Thyroid gland (tissue), 4 donors: Measurements from ENCODE around the gene ST6GALNAC2. TPM values are rescaled to one million over a fixed set of nuclear protein-coding genes. Genes with fewer than 3 reads are reported as not detected.
A peak's percentile ranks its signal among the peaks of the same experiment; 100 is the strongest.
"Not testable (repeated sequence)": the region's sequence is repeated elsewhere in the genome, so short reads cannot be mapped to it uniquely, and the experiment has no call there.

ENCODE experiments used
- DNase-seq, 2 donors: peaks; one replicate each; pipeline ENCODE4 v3.0.0-alpha.2; 2019
- H3K27ac ChIP-seq, 3 donors: fragments of 200-600 bp; sonication (generic); 1 replicate in 2 of 3; 2 replicates in 1 of 3; pipeline ENCODE4 v1.5.1; 2016 to 2019; ENCODE audit warnings: mild to moderate bottlenecking in 1 of 3, moderate library complexity in 1 of 3
- H3K27me3 ChIP-seq: fragments of 200-600 bp; sonication (generic); one replicate; pipeline ENCODE4 v1.5.1; 2019
- H3K36me3 ChIP-seq, 2 donors: fragments of 200-600 bp; sonication (generic); one replicate each; pipeline ENCODE4 v1.5.1; 2016 to 2019
- H3K4me1 ChIP-seq, 2 donors: fragments of 200-600 bp; sonication (generic); one replicate each; pipeline ENCODE4 v1.5.1; 2017 to 2019
- H3K4me3 ChIP-seq, 3 donors: fragments of 200-600 bp; sonication (generic); replicated peaks in 1 of 3; 1 replicate in 2 of 3; 2 replicates in 1 of 3; pipeline ENCODE4 v1.5.1; 2016; ENCODE audit warnings: mild to moderate bottlenecking in 1 of 3
- H3K9me3 ChIP-seq: fragments of 200-600 bp; sonication (generic); one replicate; pipeline ENCODE4 v1.5.1; 2017
- POLR2A ChIP-seq, 2 donors: fragments of 450-650 bp; IDR thresholded peaks; one replicate each; pipeline ENCODE4 v1.6.1; 2017; ENCODE audit warnings: antibody characterized with exemption in 2 of 2, mild to moderate bottlenecking in 2 of 2, moderate library complexity in 1 of 2
- WGBS, 2 donors: methylation state at CpG; one replicate each; pipeline ENCODE4 v1.1.5; 2017; 5-methylcytosine and 5-hydroxymethylcytosine counted together
- intact Hi-C: fragments of 100-400 bp; cut with DNase I; formaldehyde crosslinking; loops from one replicate; pipeline ENCODE4 v1.15.1; 2023
- total RNA-seq, 4 donors: library from RNA; depleted of rRNA; stranded (reverse); fragments of >200 nt; gene quantifications; one replicate each; pipeline ENCODE4 v1.2.3, GENCODE V29; 2016
- TF ChIP-seq, protein P1 (sequence below), 6 experiments: fragments of 200-600 bp in 3 of 6; fragments of 450-650 bp in 3 of 6; sonication (generic) in 3 of 6; IDR thresholded peaks; one replicate each; pipeline ENCODE4 v1.5.1; 2016 to 2019; ENCODE audit warnings: antibody characterized with exemption in 6 of 6, mild to moderate bottlenecking in 2 of 6, inconsistent platforms in 1 of 6, moderate library complexity in 1 of 6

Gene ST6GALNAC2
- total RNA-seq, 4 donors from 2014 or later, result 32.7 to 65.4 (median 42.6) TPM

DNA sequence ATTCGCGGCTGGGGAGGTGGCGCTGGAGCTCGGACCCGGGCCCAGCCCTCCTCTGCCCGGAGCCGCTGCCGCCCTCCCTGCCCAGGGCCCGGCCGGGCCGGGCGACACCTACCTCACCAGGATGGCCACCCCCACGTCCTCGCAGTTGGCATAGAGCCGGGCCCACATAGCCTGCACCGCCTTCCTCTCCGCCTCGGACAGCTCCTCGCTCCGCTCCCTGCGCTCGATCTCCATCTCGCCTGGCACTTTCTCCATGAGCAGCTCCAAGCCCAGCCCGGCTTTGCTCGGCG is 48.4 kb downstream of the ST6GALNAC2 start:
- H3K4me1 ChIP-seq, result peaks cover 16 to 40% of the 10 kb centered on the region in 2 donors

DNA sequence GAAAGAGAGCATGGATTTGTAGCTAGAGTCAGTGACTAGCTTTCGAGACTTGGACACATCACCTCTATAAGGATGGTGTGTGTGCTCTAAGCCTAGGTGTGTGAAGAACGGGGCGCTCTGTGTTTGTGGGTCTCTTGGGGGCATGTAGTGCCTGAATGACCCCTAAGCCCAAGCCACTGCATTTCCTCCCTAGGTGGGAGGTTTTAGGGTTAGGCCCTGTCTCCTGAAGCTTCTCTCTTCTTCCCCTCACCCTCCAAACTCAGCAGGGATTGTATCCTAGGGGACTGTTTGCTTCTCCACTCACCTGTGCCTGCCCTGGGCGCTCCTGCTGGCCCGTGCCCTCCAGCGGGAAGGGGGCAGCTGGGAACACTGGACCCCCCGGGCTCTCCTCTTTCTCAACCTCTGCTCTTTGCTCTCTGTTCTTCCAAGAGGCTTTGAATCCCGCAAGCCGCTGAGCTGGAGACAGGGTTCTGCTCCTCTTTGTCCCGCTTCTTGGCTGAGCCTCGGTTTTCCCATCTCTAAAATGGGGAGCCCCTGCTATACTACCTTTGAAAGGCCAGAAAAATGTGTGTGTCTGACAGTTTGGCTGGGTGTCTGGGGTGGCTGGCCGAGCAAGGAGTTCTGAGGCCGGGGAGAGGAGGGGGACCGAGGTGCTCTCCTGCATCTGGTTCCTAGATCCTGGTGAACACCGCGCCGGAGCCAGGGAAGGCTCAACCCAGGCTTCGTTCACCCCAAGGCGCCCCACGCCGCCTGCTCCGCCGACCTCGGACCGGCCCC is 49.0 kb downstream of the ST6GALNAC2 start:
- peak overlapping the region; percentile 52 to 67 (median 66) for H3K27ac ChIP-seq

More for the DNA sequence above, 48.4 kb downstream of the ST6GALNAC2 start:
- H3K36me3 ChIP-seq, result no peaks in the 10 kb centered on the region
- WGBS, 2 donors, result no CpG with 5 or more reads among the region's 26 CpGs
- peak; percentile 74 to 79 for DNase-seq
- H3K4me3 ChIP-seq, result peak overlapping the region in 1 of 3 donors; percentile 47
- H3K9me3 ChIP-seq, result no peaks in the 10 kb centered on the region
- H3K27ac ChIP-seq, result peak overlapping the region; percentile 52 to 67 (median 66)
- intact Hi-C loops, result no loop called here
- no peak for TF ChIP-seq POLR2A (IDR thresholded peaks at IDR 0.05)
- TF ChIP-seq, protein P1, sequence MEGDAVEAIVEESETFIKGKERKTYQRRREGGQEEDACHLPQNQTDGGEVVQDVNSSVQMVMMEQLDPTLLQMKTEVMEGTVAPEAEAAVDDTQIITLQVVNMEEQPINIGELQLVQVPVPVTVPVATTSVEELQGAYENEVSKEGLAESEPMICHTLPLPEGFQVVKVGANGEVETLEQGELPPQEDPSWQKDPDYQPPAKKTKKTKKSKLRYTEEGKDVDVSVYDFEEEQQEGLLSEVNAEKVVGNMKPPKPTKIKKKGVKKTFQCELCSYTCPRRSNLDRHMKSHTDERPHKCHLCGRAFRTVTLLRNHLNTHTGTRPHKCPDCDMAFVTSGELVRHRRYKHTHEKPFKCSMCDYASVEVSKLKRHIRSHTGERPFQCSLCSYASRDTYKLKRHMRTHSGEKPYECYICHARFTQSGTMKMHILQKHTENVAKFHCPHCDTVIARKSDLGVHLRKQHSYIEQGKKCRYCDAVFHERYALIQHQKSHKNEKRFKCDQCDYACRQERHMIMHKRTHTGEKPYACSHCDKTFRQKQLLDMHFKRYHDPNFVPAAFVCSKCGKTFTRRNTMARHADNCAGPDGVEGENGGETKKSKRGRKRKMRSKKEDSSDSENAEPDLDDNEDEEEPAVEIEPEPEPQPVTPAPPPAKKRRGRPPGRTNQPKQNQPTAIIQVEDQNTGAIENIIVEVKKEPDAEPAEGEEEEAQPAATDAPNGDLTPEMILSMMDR (IDR thresholded peaks at IDR 0.05), result no peak
- no peaks in the 10 kb centered on the region for H3K27me3 ChIP-seq

DNA sequence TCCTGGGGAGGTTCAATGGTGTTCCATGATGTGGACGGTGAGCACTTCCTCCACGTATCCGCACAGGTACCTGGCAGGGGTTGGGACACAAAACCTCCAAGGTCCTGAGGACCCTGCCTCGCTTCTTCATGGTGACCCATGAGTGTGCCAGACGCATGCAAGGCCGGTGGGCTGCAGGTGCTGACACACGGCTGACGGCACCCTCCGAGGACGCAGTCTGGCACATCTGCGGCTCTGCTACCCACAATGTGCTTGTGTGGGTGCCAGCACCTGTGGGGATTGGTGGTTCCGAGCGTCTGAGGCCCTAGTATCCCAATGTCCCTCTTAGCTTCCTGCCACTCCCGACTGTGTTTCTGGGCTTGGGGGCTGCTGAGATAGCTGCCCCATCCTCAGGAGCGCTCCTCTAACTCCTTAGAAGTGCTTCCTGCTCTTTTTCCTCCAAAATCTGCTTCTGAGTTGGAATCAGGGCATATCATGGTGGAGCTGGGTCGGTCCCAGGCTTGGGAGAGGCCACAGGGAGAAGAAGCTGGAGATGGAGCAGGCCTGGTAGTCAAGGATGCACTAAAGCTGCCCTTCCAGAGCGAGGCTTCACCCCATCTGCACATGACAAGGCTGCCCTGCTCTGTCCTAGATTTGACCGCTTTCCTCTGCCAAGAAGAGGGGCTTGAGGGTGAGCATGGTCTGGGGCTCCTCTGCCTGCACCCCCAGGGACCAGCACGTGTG is 49.7 kb downstream of the ST6GALNAC2 start:
- Histone ChIP-seq H3K36me3 (no peaks in the 10 kb centered on the region), H3K4me1 (peaks cover 15 to 45% of the 10 kb centered on the region in 2 donors), H3K4me3 (peak overlapping the region in 1 of 3 donors; percentile 47), H3K27ac (peak overlapping the region in 2 of 3 donors; percentile 56 to 66), H3K27me3 (no peaks in the 10 kb centered on the region), H3K9me3 (no peaks in the 10 kb centered on the region)
- DNase-seq, result no peak
- 84 to 88% methylated on average over 6 to 13 of the region's 19 CpGs for WGBS, 2 donors
- TF ChIP-seq, protein P1 (IDR thresholded peaks at IDR 0.05), result no peak
- intact Hi-C loops, result no loop called here

More for the DNA sequence above, 49.0 kb downstream of the ST6GALNAC2 start:
- intact Hi-C loops, result no loop called here
- peaks cover 16 to 41% of the 10 kb centered on the region in 2 donors for H3K4me1 ChIP-seq
- TF ChIP-seq, protein P1 (IDR thresholded peaks at IDR 0.05), result no peak
- no peak for TF ChIP-seq POLR2A (IDR thresholded peaks at IDR 0.05)
- WGBS, 2 donors, result 69 to 84% methylated on average over 9 to 16 of the region's 25 CpGs
- H3K4me3 ChIP-seq, result peak overlapping the region in 1 of 3 donors; percentile 47
- H3K27me3 ChIP-seq, result no peaks in the 10 kb centered on the region
- H3K36me3 ChIP-seq, result no peaks in the 10 kb centered on the region
- H3K9me3 ChIP-seq, result no peaks in the 10 kb centered on the region
- DNase-seq, result no peak

DNA sequence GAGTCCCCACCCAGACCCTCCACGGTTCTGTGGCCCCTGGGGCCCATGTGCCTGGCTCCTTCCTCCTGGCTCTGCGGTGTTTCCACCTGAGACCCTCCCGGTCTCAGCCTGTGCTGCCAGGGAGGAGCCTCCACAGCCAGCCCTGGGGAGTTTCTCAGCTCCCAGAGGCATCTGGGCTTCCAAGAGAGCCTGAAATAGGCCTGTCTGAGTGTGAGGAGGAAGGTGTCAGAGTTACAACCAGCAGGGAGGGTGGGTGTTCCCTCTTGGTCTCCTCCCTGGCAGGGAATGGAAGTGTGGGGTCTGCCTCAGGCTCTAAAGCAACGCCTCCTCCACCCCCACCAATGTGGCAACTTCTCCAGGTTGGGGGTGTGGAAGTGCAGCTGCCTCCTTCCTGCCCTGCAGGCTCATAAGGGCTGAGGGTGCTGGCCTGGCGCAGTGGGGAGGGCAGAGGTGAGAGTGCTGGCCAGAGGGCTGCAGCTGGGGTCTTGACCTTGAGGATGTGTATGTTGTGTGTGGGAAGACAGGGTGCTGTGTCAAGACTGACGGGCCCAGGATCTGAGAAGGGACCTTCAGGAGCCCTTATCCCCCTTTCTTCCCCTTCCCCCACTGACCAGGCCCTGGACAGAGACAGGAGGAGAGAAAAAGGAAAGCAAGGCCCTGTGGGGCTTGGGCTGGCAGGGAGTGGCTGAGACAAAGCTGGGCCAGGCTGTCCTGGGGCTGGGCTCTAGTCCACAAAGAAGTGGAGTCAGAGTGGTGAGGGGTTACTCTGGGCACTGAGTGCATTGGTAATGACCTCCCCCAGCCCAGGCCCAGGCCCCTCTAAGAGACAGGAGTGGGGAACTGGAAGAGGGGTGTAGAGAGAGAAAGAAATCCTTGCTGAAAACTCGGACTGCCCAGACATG is 50.6 kb downstream of the ST6GALNAC2 start:
- H3K27ac ChIP-seq, result peak overlapping the region in 2 of 3 donors; percentile 53 to 56
- H3K36me3 ChIP-seq, result no peaks in the 10 kb centered on the region
- WGBS, 2 donors, result 81 to 94% methylated on average over 5 to 7 of the region's 7 CpGs
- no peak for DNase-seq
- TF ChIP-seq, protein P1 (IDR thresholded peaks at IDR 0.05), result no peak
- no peak for TF ChIP-seq POLR2A (IDR thresholded peaks at IDR 0.05)
- peaks cover 13 to 46% of the 10 kb centered on the region in 2 donors for H3K4me1 ChIP-seq
- intact Hi-C loops, result no loop called here
- H3K9me3 ChIP-seq, result no peaks in the 10 kb centered on the region
- no peaks in the 10 kb centered on the region for H3K27me3 ChIP-seq
- peak overlapping the region in 1 of 3 donors; percentile 47 for H3K4me3 ChIP-seq

DNA sequence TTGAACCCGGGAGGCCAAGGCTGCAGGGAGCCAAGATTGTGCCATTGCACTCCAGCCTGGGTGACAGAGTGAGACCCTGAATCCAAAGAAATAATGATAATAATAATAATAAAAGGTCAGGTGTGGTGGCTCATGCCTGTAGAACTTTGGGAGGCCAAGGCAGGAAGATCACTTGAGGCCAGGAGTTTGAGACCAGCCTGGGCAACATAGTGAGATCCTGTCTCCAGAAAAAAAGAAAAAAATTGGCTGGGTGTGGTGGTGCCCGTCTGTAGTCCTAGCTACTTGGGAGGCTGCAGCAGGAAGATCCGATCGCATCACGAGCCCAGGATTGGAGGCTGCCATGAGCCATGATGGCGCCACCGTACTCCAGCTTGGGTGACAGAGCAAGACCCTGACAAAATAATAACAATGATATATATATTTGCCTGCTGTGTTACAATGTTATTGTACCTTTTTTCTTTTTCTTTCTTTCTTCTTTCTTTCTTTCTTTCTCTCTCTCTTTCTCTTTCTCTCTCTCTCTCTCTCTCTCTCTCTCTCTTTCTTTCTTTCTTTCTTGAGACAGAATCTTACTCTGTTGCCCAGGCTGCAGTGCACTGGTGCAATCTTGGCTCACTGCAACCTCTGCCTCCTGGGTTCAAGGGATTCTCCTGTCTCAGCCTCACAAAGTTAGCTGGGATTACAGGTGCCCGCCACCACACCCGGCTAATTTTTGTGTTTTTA is 51.9 kb downstream of the ST6GALNAC2 start:
- DNase-seq, H3K9me3 ChIP-seq, H3K36me3 ChIP-seq, H3K27ac ChIP-seq, intact Hi-C loops, H3K27me3 ChIP-seq, H3K4me3 ChIP-seq: not testable (repeated sequence)
- peaks cover 12 to 45% of the 10 kb centered on the region in 2 donors for H3K4me1 ChIP-seq
- WGBS, 2 donors, result 90 to 96% methylated on average over 9 of the region's 9 CpGs
